Endodermal cell (in vitro differentiated cells): ENCODE measurements around the gene ZMIZ1. TPM values are rescaled to one million over a fixed set of nuclear protein-coding genes. Genes with fewer than 3 reads are reported as not detected.

Experiments
- DNase-seq: peaks from one replicate; pipeline ENCODE4 v3.0.0-alpha.2; 2017
- H3K27ac ChIP-seq: 2 replicates; pipeline ENCODE4 v1.5.1; 2013; ENCODE audit warnings: mild to moderate bottlenecking, low read depth, low read length, moderate library complexity
- H3K27me3 ChIP-seq: 2 replicates; pipeline ENCODE4 v1.6.1; 2013; ENCODE audit warnings: mild to moderate bottlenecking, low read length, moderate library complexity; ENCODE audit not compliant: insufficient read depth, control insufficient read depth, poor library complexity, severe bottlenecking
- H3K36me3 ChIP-seq: 2 replicates; pipeline ENCODE4 v1.7.0; 2013; ENCODE audit warnings: mild to moderate bottlenecking, low read length, moderate library complexity; ENCODE audit not compliant: control insufficient read depth, insufficient read depth
- H3K4me1 ChIP-seq: one replicate; pipeline ENCODE4 v1.7.0; 2013; ENCODE audit warnings: low read length; ENCODE audit not compliant: control insufficient read depth, insufficient read depth
- H3K4me3 ChIP-seq: 2 replicates; pipeline ENCODE4 v1.5.1; 2013; ENCODE audit warnings: mild to moderate bottlenecking, low read length, moderate library complexity
- H3K9ac ChIP-seq: 2 replicates; pipeline ENCODE4 v1.6.1; 2013; ENCODE audit warnings: mild to moderate bottlenecking, low read length, moderate library complexity; ENCODE audit not compliant: poor library complexity, severe bottlenecking; ENCODE audit errors: extremely low read depth
- H3K9me3 ChIP-seq: 2 replicates; pipeline ENCODE4 v1.6.1; 2013; ENCODE audit warnings: mild to moderate bottlenecking, low read length, moderate library complexity; ENCODE audit not compliant: control insufficient read depth
- H3K27ac Mint-ChIP-seq: 2 replicates; pipeline ENCODE4 v1.8.0; 2020; ENCODE audit warnings: mixed read lengths
- H3K27me3 Mint-ChIP-seq: 2 replicates; pipeline ENCODE4 v1.8.0; 2021; ENCODE audit warnings: mild to moderate bottlenecking, mixed read lengths; ENCODE audit not compliant: insufficient read depth
- H3K36me3 Mint-ChIP-seq: 2 replicates; pipeline ENCODE4 v1.8.0; 2020; ENCODE audit warnings: low read depth, mixed read lengths
- H3K4me1 Mint-ChIP-seq: 2 replicates; pipeline ENCODE4 v1.8.0; 2020; ENCODE audit warnings: mixed read lengths
- H3K4me3 Mint-ChIP-seq: 2 replicates; pipeline ENCODE4 v1.8.0; 2020; ENCODE audit warnings: mild to moderate bottlenecking, moderate library complexity, mixed read lengths
- H3K9me3 Mint-ChIP-seq: 2 replicates; pipeline ENCODE4 v1.8.0; 2020; ENCODE audit warnings: mild to moderate bottlenecking, mixed read lengths
- CTCF ChIP-seq: fragments of 200-600 bp; sonication (generic); conservative IDR thresholded peaks from 2 replicates; pipeline ENCODE4 v1.5.0; 2021; ENCODE audit warnings: antibody characterized with exemption, mild to moderate bottlenecking
- WGBS, 2 experiments: methylation state at CpG; one replicate each; pipeline versions ENCODE4 v1.1.5 to v1.1.7; 2013; ENCODE audit warnings: missing lambda C conversion rate in 2 of 2, mixed read lengths in 1 of 2; ENCODE audit not compliant: insufficient coverage in 1 of 2, insufficient read length in 1 of 2; 5-methylcytosine and 5-hydroxymethylcytosine counted together
- total RNA-seq, 2 donors: library from RNA; stranded (reverse); fragmentation: NEBNext Ultra II Directional in 1 of 2; extraction: Animal tissue kit (Norgen Biotek cat#: 25700) in 1 of 2; gene quantifications; 2 replicates in 1 of 2; 3 replicates in 1 of 2; pipeline ENCODE4 v1.2.1, GENCODE V29; 2021

The ZMIZ1 gene
- total RNA-seq, 2 donors from 2014 or later: 65.3 to 67.5 TPM

- Mint-ChIP-seq H3K27me3 (no peaks in the 10 kb centered on the region), H3K27ac (peak overlapping the region; percentile 61), H3K4me3 (no peak overlapping the region), H3K9me3 (no peaks in the 10 kb centered on the region), H3K36me3 (peaks cover 5% of the 10 kb centered on the region), H3K4me1 (peaks cover 75% of the 10 kb centered on the region)
- WGBS, 2 experiments: 93 to 97% methylated on average over 3 to 5 of the region's 5 CpGs
- no peak overlapping the region for H3K27ac ChIP-seq
- no peak overlapping the region for H3K9ac ChIP-seq
- DNase-seq: no peak
- H3K27me3 ChIP-seq: no peaks in the 10 kb centered on the region
- no peak for TF ChIP-seq CTCF
- peaks cover 17% of the 10 kb centered on the region for H3K4me1 ChIP-seq
- H3K4me3 ChIP-seq: no peak overlapping the region
- H3K9me3 ChIP-seq: no peaks in the 10 kb centered on the region
- peaks cover 5% of the 10 kb centered on the region for H3K36me3 ChIP-seq
These were observed 29.3 kb downstream of the ZMIZ1 start for GRCh38 chr10:79098061-79098460.

- Mint-ChIP-seq H3K27ac (no peak overlapping the region), H3K9me3 (no peaks in the 10 kb centered on the region), H3K4me1 (peaks cover 72% of the 10 kb centered on the region), H3K36me3 (peaks cover 5% of the 10 kb centered on the region), H3K27me3 (no peaks in the 10 kb centered on the region), H3K4me3 (no peak overlapping the region)
- peaks cover 5% of the 10 kb centered on the region for H3K36me3 ChIP-seq
- H3K4me1 ChIP-seq: peaks cover 17% of the 10 kb centered on the region
- no peak for TF ChIP-seq CTCF
- H3K27ac ChIP-seq: no peak overlapping the region
- WGBS, 2 experiments: 81% methylated on average over 7 to 10 of the region's 10 CpGs
- H3K9ac ChIP-seq: no peak overlapping the region
- DNase-seq: no peak
- H3K4me3 ChIP-seq: no peak overlapping the region
- H3K27me3 ChIP-seq: no peaks in the 10 kb centered on the region
- no peaks in the 10 kb centered on the region for H3K9me3 ChIP-seq
These were observed 29.8 kb downstream of the ZMIZ1 start for GRCh38 chr10:79098596-79099015.

- H3K27ac Mint-ChIP-seq: no peak overlapping the region
- no peaks in the 10 kb centered on the region for H3K27me3 ChIP-seq
- WGBS, 2 experiments: 94 to 95% methylated on average over 2 of the region's 2 CpGs
- TF ChIP-seq CTCF: no peak
- no peak overlapping the region for H3K9ac ChIP-seq
- H3K9me3 ChIP-seq: no peaks in the 10 kb centered on the region
- no peaks in the 10 kb centered on the region for H3K36me3 ChIP-seq
- H3K27ac ChIP-seq: no peak overlapping the region
- no peaks in the 10 kb centered on the region for H3K9me3 Mint-ChIP-seq
- H3K27me3 Mint-ChIP-seq: no peaks in the 10 kb centered on the region
- H3K36me3 Mint-ChIP-seq: peaks cover 5% of the 10 kb centered on the region
- no peak for DNase-seq
- no peak overlapping the region for H3K4me3 Mint-ChIP-seq
- H3K4me1 Mint-ChIP-seq: peaks cover 61% of the 10 kb centered on the region
- H3K4me3 ChIP-seq: no peak overlapping the region
- peaks cover 8% of the 10 kb centered on the region for H3K4me1 ChIP-seq
These were observed 31.2 kb downstream of the ZMIZ1 start for GRCh38 chr10:79099898-79100448.
